CD4-positive, alpha-beta T cell treated with Interleukin-6 at 100 ng/mL for 8 hours (primary cell): ENCODE measurements around the gene TUBA3E.
"Not testable (repeated sequence)": the region's sequence is repeated elsewhere in the genome, so short reads cannot be mapped to it uniquely, and the experiment has no call there.

Source experiments
- DNase-seq: peaks from one replicate; pipeline ENCODE4 v3.0.0-alpha.2; 2020; ENCODE audit warnings: mixed read lengths, low spot score

TUBA3E gene

GRCh38 chr2:130198343-130198742 lies at the start of gene TUBA3E:
Gene TUBA3E, minus strand, starts transcription at chr2:130198439. Its CDS starts 79 bp downstream, at chr2:130198360.
- no peak for DNase-seq

DNA sequence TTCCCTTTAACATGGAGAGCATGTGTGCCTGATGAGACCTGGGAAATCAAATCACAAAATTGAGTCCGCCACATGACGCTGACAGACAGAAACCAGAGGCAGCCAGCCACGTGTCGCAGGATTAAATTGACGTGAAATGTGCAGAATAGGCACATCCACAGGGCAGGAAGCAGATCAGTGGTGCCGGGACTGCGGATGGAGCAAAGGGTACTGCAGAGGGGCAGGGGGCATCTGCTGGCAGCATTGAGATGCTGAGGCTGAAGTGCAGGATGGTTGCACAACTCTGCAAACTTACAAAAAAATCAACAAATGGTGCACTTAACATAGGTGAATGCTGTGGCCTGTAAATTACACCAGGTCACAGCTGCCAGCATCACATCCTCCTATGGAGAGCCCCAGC lies 48.2 kb upstream of the TUBA3E start:
- DNase-seq, result no peak

GRCh38 chr2:130245976-130246375 lies 47.7 kb upstream of the TUBA3E start:
- DNase-seq, result no peak

DNA sequence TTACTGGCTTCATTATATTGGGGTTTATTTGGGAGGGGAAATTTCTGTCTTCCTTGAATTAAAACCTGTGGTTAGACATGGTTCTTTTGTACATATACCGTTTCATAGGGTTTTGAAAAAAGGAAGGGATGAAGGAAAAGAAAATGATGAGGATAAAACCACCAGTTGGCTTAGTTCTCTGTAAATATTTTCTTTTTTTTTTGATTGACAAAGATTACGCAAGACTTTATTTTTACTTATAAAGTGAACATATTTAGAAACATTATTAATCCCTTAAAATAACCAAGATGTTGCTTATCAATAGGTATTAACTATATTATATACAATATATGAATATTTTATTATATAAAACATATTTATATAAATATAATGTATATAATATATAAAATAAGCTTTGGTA lies 45.1 kb upstream of the TUBA3E start:
- no peak for DNase-seq

GRCh38 chr2:130241041-130241707 lies 42.9 kb upstream of the TUBA3E start:
- DNase-seq, result no peak

- DNase-seq, result not testable (repeated sequence)
Measured at GRCh38 chr2:130239581-130239980, 41.3 kb upstream of the TUBA3E start.

DNA sequence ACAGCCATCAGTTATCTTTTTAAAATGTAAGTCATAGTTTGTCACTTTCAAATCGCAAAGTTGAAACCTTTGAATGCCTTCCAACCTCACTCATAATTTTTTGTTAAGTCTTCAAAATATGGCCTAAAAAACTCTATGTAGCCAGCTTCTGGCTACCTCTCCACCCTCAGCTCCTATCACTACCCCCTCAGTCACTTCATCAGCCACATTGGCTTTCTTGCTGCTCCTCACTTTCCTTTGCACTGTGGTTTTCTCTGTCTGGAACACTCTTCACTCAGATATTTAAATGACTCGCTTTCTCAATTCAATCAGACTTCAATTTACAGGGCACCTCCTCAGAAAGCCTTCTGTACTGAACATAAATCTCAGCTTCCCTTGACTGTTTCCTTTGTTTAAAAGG lies 34.8 kb upstream of the TUBA3E start:
- DNase-seq, result not testable (repeated sequence)

DNA sequence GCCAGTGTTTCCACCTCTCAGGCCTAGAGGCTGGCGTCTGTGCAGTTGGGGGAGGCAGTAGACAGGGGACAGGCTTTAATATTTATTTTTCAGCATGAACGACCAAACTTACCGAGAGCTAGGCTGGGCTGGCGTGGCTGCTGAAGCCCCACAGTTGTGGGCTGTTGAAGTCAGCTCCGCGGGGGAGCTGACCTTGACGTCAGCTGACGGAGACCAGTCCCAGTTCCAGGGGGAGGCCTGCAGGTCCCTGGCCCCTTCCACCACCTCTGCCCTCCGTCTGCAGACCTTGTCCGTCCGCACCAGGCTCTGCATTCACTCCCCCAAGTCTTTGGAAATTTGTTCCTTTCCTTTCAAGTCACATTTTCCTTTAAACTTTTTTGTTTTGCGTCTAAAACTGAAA lies 33.4 kb upstream of the TUBA3E start:
- DNase-seq, result no peak

GRCh38 chr2:130230907-130231306 lies 32.7 kb upstream of the TUBA3E start:
- DNase-seq, result not testable (repeated sequence)

DNA sequence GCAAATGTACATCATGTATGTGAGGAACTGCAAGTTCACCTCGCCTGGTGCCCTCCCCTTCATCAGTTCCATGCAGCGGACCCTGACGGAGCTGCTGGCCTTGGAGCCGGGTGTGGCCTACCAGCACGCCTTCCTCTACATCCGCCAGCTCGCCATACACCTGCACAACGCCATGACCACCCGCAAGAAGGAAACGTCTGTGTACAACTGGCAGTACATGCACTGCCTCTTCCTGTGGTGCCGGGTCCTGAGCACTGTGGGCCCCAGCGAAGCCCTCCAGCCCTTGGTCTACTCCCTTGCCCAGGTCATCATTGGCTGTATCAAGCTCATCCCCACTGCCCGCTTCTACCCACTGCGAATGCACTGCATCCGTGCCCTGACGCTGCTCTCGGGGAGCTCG lies 32.1 kb upstream of the TUBA3E start:
- DNase-seq, result not testable (repeated sequence)

- not testable (repeated sequence) for DNase-seq
Measured at GRCh38 chr2:130229161-130229510, 30.9 kb upstream of the TUBA3E start.

GRCh38 chr2:130228467-130229160 lies 30.4 kb upstream of the TUBA3E start:
- DNase-seq, result not testable (repeated sequence)

GRCh38 chr2:130228005-130228404 lies 29.8 kb upstream of the TUBA3E start:
- not testable (repeated sequence) for DNase-seq

DNA sequence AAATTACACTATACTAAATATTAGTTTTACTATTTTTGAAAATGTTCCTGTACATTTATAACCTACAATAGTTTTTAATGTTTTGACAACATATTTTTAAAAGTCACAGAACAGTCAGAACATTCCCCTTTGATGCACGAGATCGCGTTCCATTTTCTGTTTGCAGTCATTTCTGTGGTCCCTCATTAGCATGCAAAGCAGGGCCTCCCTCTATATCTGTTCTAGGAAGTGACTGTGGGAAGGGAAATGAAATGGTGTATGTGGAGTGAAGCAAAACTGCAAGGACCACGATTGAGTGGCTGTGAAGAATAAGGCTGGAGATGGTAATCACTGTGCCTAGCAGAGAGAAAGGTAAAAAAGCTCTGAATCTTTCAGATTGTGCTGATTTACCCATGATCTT lies 24.3 kb upstream of the TUBA3E start:
- not testable (repeated sequence) for DNase-seq

GRCh38 chr2:130220505-130220904 lies 22.3 kb upstream of the TUBA3E start:
- not testable (repeated sequence) for DNase-seq

GRCh38 chr2:130219147-130219546 lies 20.9 kb upstream of the TUBA3E start:
- DNase-seq, result not testable (repeated sequence)

- not testable (repeated sequence) for DNase-seq
Measured at GRCh38 chr2:130207051-130207450, 8.8 kb upstream of the TUBA3E start.

- DNase-seq, result not testable (repeated sequence)
Measured at GRCh38 chr2:130203150-130203549, 4.9 kb upstream of the TUBA3E start.

DNA sequence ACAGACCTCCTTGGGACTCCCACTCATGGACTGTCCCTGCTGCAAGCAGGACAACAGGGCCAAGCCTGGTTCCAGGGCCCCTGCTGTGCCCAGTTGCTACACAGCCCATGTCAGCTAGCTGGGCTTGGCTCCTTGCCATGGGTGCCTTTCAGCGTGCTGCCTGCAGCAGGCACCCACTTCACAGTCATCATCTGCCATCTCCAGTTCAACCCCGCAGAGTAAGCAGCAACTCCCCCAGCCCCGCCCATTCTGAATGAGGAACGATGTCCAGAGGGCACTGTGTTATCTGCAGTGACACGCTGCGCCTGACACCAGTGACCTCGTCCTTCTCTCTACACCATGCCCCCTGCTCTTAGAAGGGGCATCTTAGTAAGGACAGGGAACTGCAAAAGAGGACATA lies 4.3 kb upstream of the TUBA3E start:
- DNase-seq, result not testable (repeated sequence)

DNA sequence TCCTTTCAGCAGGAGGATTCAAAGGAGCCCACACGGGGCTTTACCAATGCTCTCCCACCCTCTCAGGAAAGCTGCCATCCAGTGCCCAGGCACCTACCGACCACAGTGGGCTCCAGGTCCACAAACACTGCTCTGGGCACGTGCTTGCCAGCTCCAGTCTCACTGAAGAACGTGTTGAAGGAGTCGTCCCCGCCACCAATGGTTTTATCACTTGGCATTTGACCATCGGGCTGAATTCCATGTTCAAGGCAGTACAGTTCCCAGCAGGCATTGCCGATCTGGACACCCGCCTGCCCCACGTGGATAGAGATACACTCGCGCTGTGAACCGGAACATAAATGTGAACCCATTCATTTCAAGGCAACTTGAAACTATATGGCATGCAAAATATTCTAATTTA lies 2.2 kb downstream of the TUBA3E start:
- not testable (repeated sequence) for DNase-seq

GRCh38 chr2:130195089-130195635 lies 3.1 kb downstream of the TUBA3E start:
- not testable (repeated sequence) for DNase-seq

- DNase-seq, result not testable (repeated sequence)
Measured at GRCh38 chr2:130193824-130194223, 4.4 kb downstream of the TUBA3E start.

- not testable (repeated sequence) for DNase-seq
Measured at GRCh38 chr2:130192451-130192850, 5.8 kb downstream of the TUBA3E start.
